SU-DHL-6 (cell line): ENCODE results near the gene GNB2.
"Not testable (repeated sequence)": the region's sequence is repeated elsewhere in the genome, so short reads cannot be mapped to it uniquely, and the experiment has no call there.

ENCODE experiments used
- H2AFZ ChIP-seq: fragments of 200-600 bp; sonication (generic); 2 replicates; pipeline ENCODE4 v1.6.1; 2014; ENCODE audit warnings: low read depth, mild to moderate bottlenecking, moderate library complexity, mixed read lengths, antibody characterized with exemption, low read length; ENCODE audit not compliant: severe bottlenecking
- H3F3A ChIP-seq: fragments of 200-600 bp; shearing (Covaris generic); 2 replicates; pipeline ENCODE4 v1.6.0; 2016; ENCODE audit warnings: antibody characterized with exemption, mild to moderate bottlenecking; ENCODE audit not compliant: insufficient read depth
- H3K27ac ChIP-seq: fragments of 200-600 bp; sonication (generic); 2 replicates; pipeline ENCODE4 v1.5.1; 2016; ENCODE audit warnings: low read depth, mild to moderate bottlenecking, low read length, moderate library complexity, mixed read lengths
- H3K27me3 ChIP-seq: fragments of 200-600 bp; sonication (generic), shearing (Covaris generic); 2 replicates; pipeline ENCODE4 v1.6.0; 2014; ENCODE audit warnings: mild to moderate bottlenecking, low read length
- H3K36me3 ChIP-seq: fragments of 200-600 bp; sonication (generic); 2 replicates; pipeline ENCODE4 v1.6.1; 2014; ENCODE audit warnings: mild to moderate bottlenecking, low read length, mixed read lengths
- H3K4me2 ChIP-seq: fragments of 300-600, 200-600 bp; shearing (Covaris generic), sonication (generic); 2 replicates; pipeline ENCODE4 v1.6.0; 2014; ENCODE audit warnings: low read length, low read depth, mild to moderate bottlenecking; ENCODE audit not compliant: poor library complexity, severe bottlenecking
- H3K4me3 ChIP-seq: fragments of 200-600 bp; sonication (generic); 2 replicates; pipeline ENCODE4 v1.5.1; 2014; ENCODE audit warnings: antibody characterized with exemption, low read length, mild to moderate bottlenecking, mixed read lengths; ENCODE audit not compliant: insufficient read depth, poor library complexity, severe bottlenecking
- H3K79me2 ChIP-seq: fragments of 200-600 bp; sonication (generic); 2 replicates; pipeline ENCODE4 v1.6.1; 2014; ENCODE audit warnings: mild to moderate bottlenecking, low read length, moderate library complexity; ENCODE audit not compliant: insufficient read depth
- H3K9ac ChIP-seq: fragments of 200-600 bp; sonication (generic); 2 replicates; pipeline ENCODE4 v1.7.0; 2014; ENCODE audit warnings: mild to moderate bottlenecking, low read length
- H3K9me2 ChIP-seq: fragments of 200-600 bp; sonication (generic); replicated peaks from 2 replicates; pipeline ENCODE4 v1.6.1; 2014; ENCODE audit warnings: low read length; ENCODE audit not compliant: insufficient read depth
- H3K9me3 ChIP-seq: fragments of 200-600 bp; sonication (generic); 2 replicates; pipeline ENCODE4 v1.6.1; 2014; ENCODE audit warnings: low read length, mixed read lengths; ENCODE audit not compliant: insufficient read depth
- H4K20me1 ChIP-seq: fragments of 200-600 bp; sonication (generic); 2 replicates; pipeline ENCODE4 v1.6.1; 2014; ENCODE audit warnings: low read depth, mild to moderate bottlenecking, antibody characterized with exemption, low read length, moderate library complexity, mixed read lengths
- CTCF ChIP-seq: fragments of 200-600 bp; sonication (generic); IDR thresholded peaks from one replicate; pipeline ENCODE4 v1.5.1; 2017; ENCODE audit warnings: antibody characterized with exemption, mild to moderate bottlenecking, low read length, moderate library complexity; ENCODE audit not compliant: insufficient read depth, poor library complexity, severe bottlenecking
- EZH2phosphoT487 ChIP-seq: fragments of 200-600 bp; sonication (generic), shearing (Covaris generic); conservative IDR thresholded peaks from 2 replicates; pipeline ENCODE4 v1.6.1; 2018; ENCODE audit warnings: mild to moderate bottlenecking, antibody characterized with exemption, low read length, moderate library complexity, mixed read lengths

GNB2 gene

GRCh38 chr7:100694098-100694745, 20.7 kb downstream of the GNB2 start, which contains the start of gene GIGYF1:
Gene GIGYF1 (minus strand): TSS chr7:100694250. CDS start chr7:100688238, 6,012 bp downstream.
- Histone ChIP-seq H3F3A (peaks cover 24% of the 10 kb centered on the region), H3K27me3 (no peaks in the 10 kb centered on the region), H3K79me2 (peaks cover 32% of the 10 kb centered on the region), H2AFZ (peak within 1 kb of the TSS; percentile 85), H3K4me2 (peak within 1 kb of the TSS; percentile 91), H3K27ac (no peak within 1 kb of the TSS), H3K9me3 (no peaks in the 10 kb centered on the region), H3K36me3 (no peaks in the 10 kb centered on the region), H3K9ac (peak within 1 kb of the TSS; percentile 88), H3K9me2 (no peaks in the 10 kb centered on the region), H4K20me1 (peaks cover 9% of the 10 kb centered on the region; the same call in 1 of the 2 replicates), H3K4me3 (peak within 1 kb of the TSS; percentile 77)
- TF ChIP-seq EZH2phosphoT487 (no peak), CTCF (no peak)

- peaks cover 24% of the 10 kb centered on the region for H3F3A ChIP-seq
- no peaks in the 10 kb centered on the region for H3K36me3 ChIP-seq
- H3K9ac ChIP-seq: no peak overlapping the region
- H3K4me2 ChIP-seq: no peak overlapping the region
- H3K27me3 ChIP-seq: no peaks in the 10 kb centered on the region
- no peaks in the 10 kb centered on the region for H3K9me2 ChIP-seq
- H3K27ac ChIP-seq: no peak overlapping the region
- H3K9me3 ChIP-seq: no peaks in the 10 kb centered on the region
- H3K4me3 ChIP-seq: no peak overlapping the region
- peaks cover 5% of the 10 kb centered on the region; the same call in 1 of the 2 replicates for H4K20me1 ChIP-seq
- no peak for TF ChIP-seq CTCF
- no peak for TF ChIP-seq EZH2phosphoT487
- H2AFZ ChIP-seq: no peak overlapping the region
- peaks cover 16% of the 10 kb centered on the region for H3K79me2 ChIP-seq
These were observed 22.6 kb downstream of the GNB2 start for GRCh38 chr7:100696123-100696521.

GRCh38 chr7:100699018-100699417, 25.5 kb downstream of the GNB2 start:
- Histone ChIP-seq H3K9me3 (no peaks in the 10 kb centered on the region), H3K36me3 (no peaks in the 10 kb centered on the region), H4K20me1 (no peaks in the 10 kb centered on the region), H3K79me2 (no peaks in the 10 kb centered on the region), H3K27ac (no peak overlapping the region), H3K4me2 (no peak overlapping the region), H3F3A (peaks cover 16% of the 10 kb centered on the region), H3K4me3 (no peak overlapping the region), H2AFZ (no peak overlapping the region), H3K27me3 (no peaks in the 10 kb centered on the region), H3K9ac (no peak overlapping the region), H3K9me2 (no peaks in the 10 kb centered on the region)
- TF ChIP-seq EZH2phosphoT487 (no peak), CTCF (no peak)

DNA sequence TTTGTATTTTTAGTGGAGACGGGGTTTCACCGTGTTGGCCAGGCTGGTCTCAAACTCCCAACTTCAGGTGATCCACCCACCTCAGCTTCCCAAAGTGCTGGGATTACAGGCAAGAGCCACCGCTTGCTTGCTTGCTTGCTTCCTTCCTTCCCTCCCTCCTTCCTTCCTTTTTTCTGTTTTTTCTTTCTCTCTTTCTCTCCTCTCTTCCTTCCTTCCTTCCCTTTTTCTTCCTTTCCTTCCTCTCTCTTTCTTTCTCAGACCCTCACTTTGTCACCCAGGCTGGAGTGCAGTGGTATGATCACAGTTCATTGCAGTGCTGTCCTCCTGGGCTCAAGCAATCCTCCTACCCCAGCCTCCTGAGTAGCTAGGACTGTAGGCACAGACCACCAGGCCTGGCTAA, 27.5 kb downstream of the GNB2 start:
- H2AFZ ChIP-seq, H3K79me2 ChIP-seq, H3F3A ChIP-seq, H3K27me3 ChIP-seq, H3K27ac ChIP-seq, H3K9me3 ChIP-seq, H3K9ac ChIP-seq, H3K9me2 ChIP-seq, H3K36me3 ChIP-seq, H3K4me2 ChIP-seq, H4K20me1 ChIP-seq, H3K4me3 ChIP-seq: not testable (repeated sequence)
